GM12878 (cell line): ENCODE measurements around the gene CNRIP1. TPM values are rescaled to one million over a fixed set of nuclear protein-coding genes. Genes with fewer than 3 reads are reported as not detected.

ENCODE experiments used
- BACH1 ChIP-seq: fragments of 450-650 bp; IDR thresholded peaks from 2 replicates; pipeline ENCODE4 v1.6.1; 2017; ENCODE audit warnings: mild to moderate bottlenecking, borderline replicate concordance
- BCL3 ChIP-seq: IDR thresholded peaks from 2 replicates; pipeline ENCODE4 v1.6.1; 2011; ENCODE audit warnings: borderline replicate concordance, low read depth, mild to moderate bottlenecking, moderate library complexity, low read length; ENCODE audit not compliant: insufficient read depth, poor library complexity, severe bottlenecking
- BRCA1 ChIP-seq: IDR thresholded peaks from 2 replicates; pipeline ENCODE4 v1.6.1; 2011; ENCODE audit warnings: low read depth, low read length, improper control_type of control experiment
- ELK1 ChIP-seq: IDR thresholded peaks from 2 replicates; pipeline ENCODE4 v1.6.1; 2012; ENCODE audit warnings: low read depth, low read length, improper control_type of control experiment
- IKZF2 ChIP-seq, 2 experiments: fragments of 450-650 bp; IDR thresholded peaks; 2 replicates each; pipeline ENCODE4 v1.6.1; 2017; ENCODE audit warnings: mild to moderate bottlenecking in 2 of 2, moderate library complexity in 2 of 2
- NBN ChIP-seq: fragments of 450-650 bp; IDR thresholded peaks from 2 replicates; pipeline ENCODE4 v1.6.1; 2016
- NR2C2 ChIP-seq: IDR thresholded peaks from 2 replicates; pipeline ENCODE4 v1.6.1; 2011; ENCODE audit warnings: borderline replicate concordance, low read depth; ENCODE audit not compliant: control insufficient read depth, insufficient read length
- PRDM15 ChIP-seq: fragments of 450-650 bp; formaldehyde crosslinking; IDR thresholded peaks from 2 replicates; pipeline ENCODE4 v1.4.0; 2020; ENCODE audit warnings: mild to moderate bottlenecking, moderate library complexity
- RFX5 ChIP-seq: IDR thresholded peaks from 2 replicates; pipeline ENCODE4 v1.6.1; 2011; ENCODE audit warnings: low read depth, low read length, improper control_type of control experiment
- RUNX3 ChIP-seq: IDR thresholded peaks from 2 replicates; pipeline ENCODE4 v1.6.1; 2012; ENCODE audit warnings: low read length, inconsistent platforms
- SMAD5 ChIP-seq: IDR thresholded peaks from 2 replicates; pipeline ENCODE4 v1.6.1; 2016; ENCODE audit warnings: antibody characterized with exemption, low read depth
- SMC3 ChIP-seq: IDR thresholded peaks from 2 replicates; pipeline ENCODE4 v1.6.1; 2011; ENCODE audit warnings: low read length, improper control_type of control experiment, borderline replicate concordance
- SREBF1 ChIP-seq: IDR thresholded peaks from 2 replicates; pipeline ENCODE4 v1.6.1; 2012; ENCODE audit warnings: mild to moderate bottlenecking, low read length
- TCF7 ChIP-seq: IDR thresholded peaks from 2 replicates; pipeline ENCODE4 v1.6.1; 2014; ENCODE audit warnings: antibody characterized with exemption, borderline replicate concordance
- ZNF207 ChIP-seq: fragments of 450-650 bp; IDR thresholded peaks from 2 replicates; pipeline ENCODE4 v1.6.1; 2014; ENCODE audit warnings: antibody characterized with exemption, mild to moderate bottlenecking, borderline replicate concordance
- ZNF274 ChIP-seq: IDR thresholded peaks from one replicate; pipeline ENCODE4 v1.8.0; 2011; ENCODE audit not compliant: insufficient read length, insufficient read depth
- ZNF687 ChIP-seq: fragments of 450-650 bp; IDR thresholded peaks from 2 replicates; pipeline ENCODE4 v1.6.1; 2017; ENCODE audit warnings: mild to moderate bottlenecking, moderate library complexity
- polyA plus RNA-seq, 11 experiments: library from polyadenylated mRNA; depleted of rRNA in 4 of 11; unstranded in 6 of 11; stranded (reverse) in 5 of 11; fragments of >200 nt; fragmentation: Nextera tagmentation in 4 of 11; fragmentation: Illumina TruSeq in 1 of 11; extraction: Ambion mirVana in 4 of 11; extraction: Trizol in 1 of 11; gene quantifications; 1 replicate in 1 of 11; 2 replicates in 10 of 11; pipeline versions ENCODE4 v1.2.1 to v1.2.3, GENCODE V29; 2011 to 2016; ENCODE audit warnings: inconsistent platforms in 2 of 11, missing spikeins in 2 of 11, low read depth in 1 of 11
- total RNA-seq, 4 experiments: library from RNA; depleted of rRNA in 3 of 4; stranded (reverse); fragments of >200 nt in 3 of 4; fragmentation: Illumina TruSeq in 1 of 4; extraction: Trizol in 1 of 4; gene quantifications; 2 replicates each; pipeline versions ENCODE4 v1.2.1 to v1.2.3, GENCODE V29; 2013 to 2021

The CNRIP1 gene
- total and polyA plus RNA-seq, 10 of the 15 experiments (the other 5 are each of a cell fraction or from before 2014, with no cell fraction given), result not detected

- TF ChIP-seq ZNF207 (no peak), TCF7 (no peak), ZNF274 (no peak), SREBF1 (0 out of 2 replicates have a peak, but pooled peaks have one; percentile 11), ZNF687 (no peak), SMAD5 (no peak), BCL3 (no peak), NBN (peak; percentile 89; the same call in 1 of the 2 replicates), BRCA1 (no peak), BACH1 (no peak), NR2C2 (no peak), RUNX3 (no peak), PRDM15 (no peak), RFX5 (peak; percentile 82), IKZF2 (IDR thresholded peaks at IDR 0.05) (peak; percentile 59 to 63), ELK1 (no peak), SMC3 (peak; percentile 25; the same call in 1 of the 2 replicates)
These were observed 68.4 kb downstream of the CNRIP1 start (continued) for GRCh38 chr2:68251187-68251854.
